Raji (cell line): Measurements from ENCODE around the gene SCGB1C2.
"Not testable (repeated sequence)": the region's sequence is repeated elsewhere in the genome, so short reads cannot be mapped to it uniquely, and the experiment has no call there.

Experiments
- POLR2A ChIP-seq: IDR thresholded peaks from 2 replicates; pipeline ENCODE4 v1.6.1; 2011; ENCODE audit warnings: low read depth, low read length, control low read depth; ENCODE audit not compliant: insufficient read depth

The SCGB1C2 gene

DNA sequence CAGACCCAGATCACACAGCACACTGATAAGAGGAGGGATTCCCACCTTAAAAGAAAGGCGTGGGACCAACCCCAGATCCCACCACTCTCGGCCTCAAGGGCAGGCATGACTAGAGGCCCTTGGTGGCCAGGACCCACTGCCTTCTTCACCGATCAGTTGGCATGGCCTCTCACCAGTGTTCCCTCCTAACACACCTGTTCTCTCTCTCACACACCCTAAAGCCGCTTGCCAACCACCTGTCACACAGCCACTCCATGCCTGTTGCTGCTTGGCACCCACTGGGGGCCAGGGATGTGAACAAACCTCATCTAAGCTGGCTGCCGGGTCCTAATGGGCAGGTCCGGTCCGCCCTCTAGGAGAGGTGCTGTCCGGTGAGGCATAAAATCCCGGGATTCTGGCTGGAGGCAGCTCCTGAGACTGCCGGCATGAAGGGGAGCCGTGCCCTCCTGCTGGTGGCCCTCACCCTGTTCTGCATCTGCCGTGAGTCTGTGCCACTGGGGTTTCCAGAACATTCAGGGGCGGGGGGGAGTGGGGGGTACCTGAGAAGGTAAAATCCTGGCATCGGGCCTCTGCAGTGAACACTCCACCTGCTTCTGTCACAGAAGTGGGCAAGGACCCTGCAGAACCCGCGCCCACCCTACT is at the start of gene SCGB1C2:
Gene SCGB1C2 (plus strand): TSS at position 404 of the 642 bp plus-strand sequence. CDS start 22 bp downstream, at position 426.
- not testable (repeated sequence) for TF ChIP-seq POLR2A

DNA sequence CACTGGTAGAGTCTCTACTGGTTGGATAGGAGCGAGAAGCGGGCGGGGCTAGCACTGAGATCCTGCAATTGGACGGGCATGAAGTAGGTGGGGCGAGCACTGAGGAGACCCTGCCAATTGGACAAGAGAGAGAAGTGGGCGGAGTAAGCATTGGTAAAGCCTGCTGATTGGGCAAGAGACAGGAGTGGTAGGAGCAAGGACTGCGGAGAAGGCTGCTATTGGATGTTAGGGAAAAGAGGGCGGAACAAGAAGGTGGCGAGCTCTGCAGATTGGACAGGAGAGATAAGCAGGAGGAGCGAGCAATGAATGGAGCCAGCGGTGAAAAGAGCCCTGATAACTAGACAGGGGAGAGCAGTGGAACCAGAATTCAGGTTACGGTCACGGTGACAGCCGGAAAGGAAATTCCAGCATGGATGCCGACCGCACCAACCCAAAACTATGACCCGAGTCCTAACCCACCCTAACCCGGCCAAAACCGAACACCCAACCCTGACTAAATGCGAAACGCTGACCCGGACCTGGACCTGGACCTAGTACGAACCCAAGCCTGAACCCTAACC is 4.8 kb downstream of the SCGB1C2 start:
- no peak for TF ChIP-seq POLR2A

DNA sequence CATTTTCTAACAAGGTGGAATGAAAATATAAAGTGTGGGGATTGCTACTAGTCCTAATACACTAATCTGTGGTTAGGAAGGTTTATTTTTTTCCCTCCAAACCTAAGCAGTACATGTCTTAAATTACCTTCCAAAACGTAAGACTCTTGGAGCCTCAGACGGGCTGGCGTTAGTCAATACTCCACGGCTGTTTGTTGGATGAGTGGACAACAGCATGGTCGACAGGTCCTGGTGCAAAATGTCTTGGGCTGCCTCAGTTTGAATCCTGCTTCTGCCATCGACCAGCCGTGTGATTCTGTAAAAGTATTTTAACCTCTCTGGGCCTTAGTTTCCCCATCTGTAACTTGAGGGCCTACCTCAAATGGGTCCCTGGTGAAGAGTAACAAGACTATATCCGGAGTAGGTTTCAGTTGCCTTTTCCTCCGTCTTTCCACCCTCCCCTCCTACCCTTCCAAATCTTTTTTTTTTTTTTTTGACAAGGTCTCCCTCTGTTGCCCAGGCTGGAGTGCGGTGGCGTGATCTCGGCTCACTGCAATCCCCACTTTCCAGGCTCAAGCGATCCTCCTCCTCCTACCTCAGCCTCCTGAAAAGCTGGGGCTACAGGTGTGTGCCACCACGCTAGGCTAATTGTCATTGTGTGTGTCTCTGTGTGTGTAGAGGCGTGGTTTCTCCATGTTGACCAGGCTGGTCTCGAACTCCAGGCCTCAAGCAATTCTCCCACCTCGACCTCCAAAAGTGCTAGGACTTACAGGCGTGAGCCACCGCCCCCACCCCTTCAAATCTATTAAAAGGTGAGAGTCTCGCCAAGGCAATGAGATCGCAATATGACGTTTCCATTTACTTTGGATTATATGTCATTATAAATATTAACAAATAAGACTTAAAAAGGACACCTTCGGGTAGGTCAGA is 5.8 kb downstream of the SCGB1C2 start:
- TF ChIP-seq POLR2A: no peak

DNA sequence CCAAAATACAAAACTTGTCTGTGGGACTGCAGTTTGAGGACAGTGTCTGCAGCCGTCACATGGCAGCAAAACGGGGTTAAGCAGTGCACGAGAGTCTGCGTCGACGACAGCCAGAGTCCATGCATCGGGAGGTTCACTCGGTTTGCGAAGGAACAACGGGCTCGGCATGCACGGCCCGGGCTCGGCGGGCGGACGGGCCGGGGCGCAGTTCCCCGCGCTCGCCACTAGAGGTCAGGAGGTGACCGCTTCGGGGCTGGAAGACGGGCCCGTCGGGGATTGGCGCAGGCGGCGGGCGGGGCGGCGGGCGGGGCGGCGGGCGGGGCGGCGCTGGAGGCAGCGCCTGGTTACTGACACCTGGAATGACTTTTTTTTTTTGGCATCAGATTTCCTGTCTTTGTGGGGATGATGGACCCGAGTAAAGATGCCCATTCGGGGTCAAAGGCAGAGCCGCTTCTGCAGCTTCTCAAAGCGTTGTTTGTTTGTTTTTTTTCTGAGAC is 6.5 kb downstream of the SCGB1C2 start:
- no peak for TF ChIP-seq POLR2A

DNA sequence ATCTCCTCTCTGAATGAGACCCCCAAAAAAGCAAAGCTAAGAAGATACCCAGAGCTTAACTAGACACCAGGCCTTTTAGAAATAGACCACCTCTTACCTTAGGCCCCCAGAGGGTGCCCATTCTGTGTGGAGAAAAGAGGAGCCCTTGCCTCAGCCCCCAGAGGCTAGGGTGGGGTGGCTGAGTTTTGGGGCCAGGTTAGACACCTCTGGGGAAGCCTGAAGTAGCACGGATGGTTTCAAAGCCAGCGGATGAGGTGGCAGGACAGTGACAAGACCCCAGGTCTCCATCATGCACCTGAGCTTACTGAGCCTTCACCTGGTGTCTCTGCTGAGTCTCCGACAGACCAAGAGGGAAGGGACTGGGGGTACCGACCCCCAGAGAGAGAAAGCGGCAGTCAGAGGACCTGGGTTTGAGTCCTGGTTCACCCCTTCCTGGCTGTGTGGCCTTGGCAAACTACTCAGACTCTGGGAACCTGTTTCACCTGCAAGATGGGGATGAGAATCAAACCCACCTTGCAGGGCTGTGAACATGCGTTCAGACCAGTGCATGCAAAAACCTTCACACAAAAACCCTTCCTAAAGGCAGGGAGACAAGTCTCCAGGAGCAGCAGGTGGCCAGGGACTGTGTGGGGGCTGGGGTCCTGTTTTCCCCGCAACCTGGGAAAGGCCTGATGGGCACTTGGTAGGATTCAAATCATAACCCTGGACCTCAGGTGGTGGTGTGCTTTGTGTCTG is 7.7 kb downstream of the SCGB1C2 start:
- TF ChIP-seq POLR2A: no peak

DNA sequence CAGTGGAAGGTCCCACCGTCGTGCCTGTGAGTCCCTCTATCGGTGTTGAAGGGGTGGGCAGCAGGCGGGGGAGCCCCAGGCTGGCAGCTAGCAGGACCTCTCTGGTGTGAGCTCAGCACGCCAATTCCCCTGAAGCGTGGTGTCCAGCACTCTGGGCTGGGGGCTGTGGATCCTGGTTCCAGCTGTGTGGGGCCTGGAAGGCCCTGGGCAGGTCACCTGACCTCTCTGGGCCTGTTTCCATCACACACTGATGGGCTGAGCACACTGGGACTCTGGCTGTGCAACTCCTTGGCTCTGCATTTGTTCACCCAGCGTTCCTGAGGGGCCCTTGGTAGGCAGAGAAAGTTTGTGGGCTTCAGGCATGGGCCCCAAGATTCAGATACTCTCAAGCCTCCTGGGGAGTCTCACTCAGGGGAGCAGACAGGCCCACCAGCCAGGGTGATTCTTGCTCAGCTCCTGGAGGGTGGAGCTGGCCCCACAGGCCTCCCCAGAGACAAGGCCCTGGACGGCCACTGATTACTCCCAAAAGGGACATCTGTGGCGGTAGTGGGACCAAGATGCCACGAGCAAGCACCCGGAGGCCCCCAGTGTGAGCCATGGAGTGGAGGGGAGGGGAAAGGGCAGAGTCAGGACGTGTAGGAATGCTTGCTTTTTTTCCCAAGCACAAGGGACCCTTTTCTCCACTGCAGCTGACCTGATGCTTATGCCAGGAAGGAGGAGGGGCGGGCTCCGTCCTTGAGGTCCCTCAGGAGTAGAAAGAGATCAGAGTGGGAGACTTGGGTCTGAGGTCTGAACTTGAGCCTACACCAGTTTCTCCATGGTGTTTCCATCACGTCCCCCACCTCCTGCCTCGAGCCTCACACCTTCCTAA is 8.5 kb downstream of the SCGB1C2 start:
- no peak for TF ChIP-seq POLR2A

DNA sequence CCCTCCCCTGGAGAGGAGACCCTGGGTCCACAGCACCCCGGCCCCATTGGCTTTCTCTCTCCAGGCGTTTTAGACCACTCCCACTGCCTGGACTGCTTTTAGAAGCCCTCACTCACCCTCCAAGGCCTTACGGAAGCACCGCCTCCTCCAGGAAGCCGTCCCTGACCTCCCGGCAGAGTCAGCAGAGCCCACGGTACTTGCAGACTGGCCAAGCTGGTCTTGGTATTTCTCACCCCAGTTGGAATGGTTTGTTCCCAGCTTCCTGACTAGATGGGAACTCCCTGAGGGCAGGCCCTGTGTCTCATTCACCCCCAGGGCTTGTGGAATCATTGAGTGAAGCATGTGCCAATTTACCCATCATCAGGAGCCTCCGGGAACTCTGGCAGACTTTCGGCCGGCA is 9.2 kb downstream of the SCGB1C2 start:
- TF ChIP-seq POLR2A: no peak

DNA sequence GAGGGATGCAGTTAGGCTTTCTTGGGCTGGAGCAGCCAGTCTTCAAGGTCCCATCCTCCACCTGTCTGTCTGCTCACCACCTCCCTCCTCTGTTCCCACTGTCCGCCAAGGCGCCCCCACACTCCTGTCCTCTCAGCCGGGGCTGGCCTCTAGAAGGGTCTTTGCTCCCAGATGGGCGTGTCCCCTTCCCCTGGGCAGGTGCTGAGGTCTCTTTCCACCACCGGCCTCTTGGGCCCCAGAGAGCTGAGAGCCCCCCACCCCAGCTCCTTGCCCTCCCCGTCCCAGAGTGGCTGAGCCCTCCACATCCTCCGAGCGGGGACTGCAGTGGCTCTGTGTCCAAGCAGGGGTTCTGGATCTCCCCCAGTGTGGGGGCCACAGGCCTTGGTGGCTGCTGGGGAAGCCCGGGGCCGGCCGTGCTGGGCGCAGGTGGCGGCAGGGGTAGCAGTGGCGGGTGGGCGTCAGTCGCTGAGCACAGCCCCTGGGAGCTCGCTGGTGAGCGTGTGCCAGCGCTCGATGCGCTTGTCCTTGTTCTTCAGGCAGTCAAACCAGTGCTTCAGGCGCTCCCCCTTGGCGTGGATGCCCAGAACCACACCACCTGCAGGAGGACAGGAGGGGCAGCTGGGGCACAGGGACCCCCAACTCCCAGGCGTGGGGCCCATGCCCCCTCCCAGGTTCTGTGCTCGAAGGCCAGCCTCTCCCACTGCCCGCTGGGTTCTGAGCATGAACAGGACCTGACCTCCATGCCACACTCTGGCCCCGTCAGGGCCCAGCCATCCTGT is 9.8 kb downstream of the SCGB1C2 start:
- TF ChIP-seq POLR2A: no peak

DNA sequence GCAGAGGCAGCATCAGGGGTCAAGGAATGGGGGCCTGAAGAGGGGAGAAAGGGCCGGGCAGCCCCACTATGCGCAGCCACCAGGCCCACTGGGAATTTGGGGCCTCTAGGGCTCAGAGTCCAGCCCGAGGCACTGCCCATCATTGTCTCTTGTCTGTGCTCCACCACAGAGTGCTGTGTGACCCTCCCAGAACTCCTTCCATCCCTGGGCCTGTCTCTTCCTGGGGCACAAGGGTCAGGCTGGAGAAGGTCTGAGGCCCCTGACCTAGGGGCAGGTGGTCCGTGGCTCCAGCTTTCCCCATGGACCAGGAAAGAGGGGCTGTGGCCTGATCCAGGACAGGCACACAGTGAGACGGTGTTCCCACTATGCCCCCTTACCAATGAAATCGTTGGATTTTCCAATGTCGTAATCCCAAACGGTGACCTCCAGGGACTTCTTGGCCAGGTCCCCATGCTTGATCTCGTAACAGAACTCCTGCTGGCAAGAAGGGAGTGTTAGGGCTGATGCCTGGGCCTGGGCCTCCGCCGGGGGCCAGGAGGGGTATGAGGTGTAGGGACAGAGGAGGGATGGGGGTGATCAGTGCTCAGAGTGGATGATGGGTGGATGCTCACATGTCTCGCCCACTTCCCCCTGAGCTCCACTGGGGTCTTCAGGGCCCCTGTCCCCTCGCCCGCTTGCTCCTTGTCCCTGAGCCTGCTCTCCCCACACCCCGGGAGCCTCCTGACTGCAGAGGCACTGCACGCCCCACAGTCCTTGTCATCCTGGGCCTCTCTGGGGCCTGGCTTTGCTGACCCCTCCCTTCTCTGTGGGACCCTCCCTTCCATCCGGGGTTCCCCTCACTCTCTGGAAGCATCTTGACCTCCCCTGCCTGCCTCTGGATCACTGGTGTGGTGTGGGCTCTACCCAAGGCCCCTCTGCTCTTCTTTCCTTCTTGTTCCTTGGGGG is 10.7 kb downstream of the SCGB1C2 start:
- no peak for TF ChIP-seq POLR2A

DNA sequence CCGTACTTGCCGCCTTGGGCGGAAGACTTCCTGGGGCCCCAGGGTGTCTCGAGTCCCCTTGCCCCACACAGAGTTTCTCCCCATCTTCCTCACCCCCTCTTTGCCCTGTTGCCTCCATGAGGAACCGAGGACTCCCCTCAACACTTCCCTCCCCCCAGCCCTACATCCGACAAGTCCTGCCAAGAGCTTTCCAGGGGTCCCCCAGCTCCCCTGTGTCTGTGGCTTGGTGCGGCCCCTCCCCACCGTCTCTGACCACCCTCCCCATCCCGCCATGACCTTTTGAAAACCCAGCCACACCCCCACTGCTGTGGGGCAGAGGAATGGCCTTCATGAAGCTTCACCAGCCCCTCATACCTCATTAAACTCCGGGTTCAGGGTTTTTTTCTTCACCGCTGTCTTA is 11.4 kb downstream of the SCGB1C2 start:
- TF ChIP-seq POLR2A: no peak

DNA sequence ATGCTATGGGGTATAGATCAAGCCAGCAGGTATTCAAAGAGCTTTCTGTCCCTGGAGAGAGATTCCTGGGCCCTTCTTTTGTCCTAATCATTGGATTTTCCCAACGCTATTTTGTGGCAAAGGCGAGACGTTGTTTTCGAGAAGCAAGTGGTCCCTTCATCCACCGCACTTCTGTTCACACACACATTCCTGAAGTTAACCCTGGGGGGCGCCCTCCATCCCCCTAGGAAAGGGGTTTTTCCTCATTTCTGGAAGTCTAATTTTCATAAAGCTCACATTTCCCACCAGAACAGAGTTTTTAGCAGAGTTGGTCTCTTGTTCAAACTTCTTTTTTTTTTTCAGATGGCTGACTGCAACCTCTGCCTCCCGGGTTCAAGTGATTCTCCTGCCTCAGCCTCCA is 11.9 kb downstream of the SCGB1C2 start:
- no peak for TF ChIP-seq POLR2A

DNA sequence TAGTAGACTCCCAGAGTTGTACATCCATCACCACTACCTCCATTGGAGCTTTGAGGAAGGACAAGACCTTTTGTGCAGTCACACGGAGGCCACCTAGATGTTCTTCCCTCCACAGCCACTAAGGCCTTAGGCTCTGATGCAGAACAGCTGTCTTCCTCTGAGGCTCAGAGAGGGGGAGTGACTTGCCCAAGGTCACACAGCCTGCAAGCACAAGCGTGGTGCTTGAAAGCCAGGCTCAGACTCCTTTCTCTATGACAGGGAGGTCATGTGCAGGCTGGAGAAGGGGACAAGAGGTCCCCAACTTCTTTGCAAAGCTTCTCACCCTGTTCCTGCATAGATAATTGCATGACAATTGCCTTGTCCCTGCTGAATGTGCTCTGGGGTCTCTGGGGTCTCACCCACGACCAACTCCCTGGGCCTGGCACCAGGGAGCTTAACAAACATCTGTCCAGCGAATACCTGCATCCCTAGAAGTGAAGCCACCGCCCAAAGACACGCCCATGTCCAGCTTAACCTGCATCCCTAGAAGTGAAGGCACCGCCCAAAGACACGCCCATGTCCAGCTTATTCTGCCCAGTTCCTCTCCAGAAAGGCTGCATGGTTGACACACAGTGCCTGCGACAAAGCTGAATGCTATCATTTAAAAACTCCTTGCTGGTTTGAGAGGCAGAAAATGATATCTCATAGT is 12.7 kb downstream of the SCGB1C2 start:
- no peak for TF ChIP-seq POLR2A
